CD14-positive monocyte (primary cell): Measurements from ENCODE around the gene CX3CL1. TPM values are rescaled to one million over a fixed set of nuclear protein-coding genes. Genes with fewer than 3 reads are reported as not detected.

ENCODE experiments used
- DNase-seq, 3 donors: peaks; one replicate each; pipeline ENCODE4 v3.0.0-alpha.2; 2011 to 2022
- H2AFZ ChIP-seq: 2 replicates; pipeline ENCODE4 v1.6.0; 2012; ENCODE audit warnings: mild to moderate bottlenecking, low read depth, low read length, inconsistent platforms; ENCODE audit not compliant: insufficient read depth, poor library complexity, severe bottlenecking
- H3K27ac ChIP-seq, 2 donors: 1 replicate in 1 of 2; 2 replicates in 1 of 2; pipeline ENCODE4 v1.5.1; 2012 to 2013; ENCODE audit warnings: low read length in 2 of 2, control low read depth in 1 of 2, inconsistent platforms in 1 of 2, low read depth in 1 of 2, mild to moderate bottlenecking in 1 of 2
- H3K27me3 ChIP-seq, 2 donors: one replicate each; pipeline versions ENCODE4 v1.6.0 to v1.6.1; 2011 to 2013; ENCODE audit warnings: low read length in 2 of 2; ENCODE audit not compliant: control insufficient read depth in 2 of 2, insufficient read depth in 2 of 2
- H3K36me3 ChIP-seq, 2 donors: replicated peaks in 1 of 2; 1 replicate in 1 of 2; 2 replicates in 1 of 2; pipeline versions ENCODE4 v1.5.1 to v1.6.1; 2012 to 2013; ENCODE audit warnings: low read length in 2 of 2, control low read depth in 1 of 2, inconsistent platforms in 1 of 2, mild to moderate bottlenecking in 1 of 2; ENCODE audit not compliant: insufficient read depth in 2 of 2, control insufficient read depth in 1 of 2
- H3K4me1 ChIP-seq, 2 donors: 1 replicate in 1 of 2; 2 replicates in 1 of 2; pipeline versions ENCODE4 v1.5.1 to v1.6.1; 2012 to 2013; ENCODE audit warnings: low read length in 2 of 2, control low read depth in 1 of 2, inconsistent platforms in 1 of 2, mild to moderate bottlenecking in 1 of 2, moderate library complexity in 1 of 2; ENCODE audit not compliant: insufficient read depth in 2 of 2, control insufficient read depth in 1 of 2
- H3K4me2 ChIP-seq: replicated peaks from 2 replicates; pipeline ENCODE3; 2012; ENCODE audit warnings: low read length, moderate library complexity, mild to moderate bottlenecking; ENCODE audit not compliant: poor library complexity, severe bottlenecking; ENCODE audit errors: extremely low read depth
- H3K4me3 ChIP-seq, 3 experiments: fragments of 200-600 bp in 1 of 3; sonication (generic) in 1 of 3; replicated peaks in 1 of 3; 1 replicate in 2 of 3; 2 replicates in 1 of 3; pipeline ENCODE4 v1.5.1; 2011 to 2013; ENCODE audit warnings: low read length in 3 of 3, mild to moderate bottlenecking in 3 of 3, control low read depth in 2 of 3, low read depth in 2 of 3, inconsistent platforms in 1 of 3, moderate library complexity in 1 of 3
- H3K79me2 ChIP-seq: 2 replicates; pipeline ENCODE4 v1.6.0; 2012; ENCODE audit warnings: mild to moderate bottlenecking, control low read depth, inconsistent platforms, low read length, moderate library complexity; ENCODE audit not compliant: insufficient read depth
- H3K9ac ChIP-seq: 2 replicates; pipeline ENCODE4 v1.6.0; 2017; ENCODE audit warnings: low read length, mild to moderate bottlenecking; ENCODE audit not compliant: insufficient read depth, poor library complexity, severe bottlenecking
- H3K9me3 ChIP-seq, 2 donors: replicated peaks in 1 of 2; 1 replicate in 1 of 2; 2 replicates in 1 of 2; pipeline versions ENCODE4 v1.5.1 to v1.6.1; 2012 to 2013; ENCODE audit warnings: low read length in 2 of 2, control low read depth in 1 of 2; ENCODE audit not compliant: control insufficient read depth in 1 of 2, insufficient read depth in 1 of 2
- H4K20me1 ChIP-seq: 2 replicates; pipeline ENCODE4 v1.6.0; 2012; ENCODE audit warnings: mild to moderate bottlenecking, low read length, control low read depth, moderate library complexity; ENCODE audit not compliant: insufficient read depth
- H3K27ac Mint-ChIP-seq, 7 donors: one replicate each; pipeline ENCODE4 v1.8.0; 2020; ENCODE audit warnings: mild to moderate bottlenecking in 7 of 7, mixed read lengths in 7 of 7, moderate library complexity in 6 of 7, inconsistent platforms in 2 of 7
- H3K27me3 Mint-ChIP-seq, 3 donors: one replicate each; pipeline ENCODE4 v1.8.0; 2021 to 2022; ENCODE audit warnings: low read depth in 3 of 3, mild to moderate bottlenecking in 3 of 3, mixed read lengths in 3 of 3, moderate library complexity in 3 of 3, inconsistent platforms in 1 of 3
- H3K36me3 Mint-ChIP-seq, 2 donors: one replicate each; pipeline ENCODE4 v1.8.0; 2020; ENCODE audit warnings: mixed read lengths in 2 of 2, inconsistent platforms in 1 of 2, mild to moderate bottlenecking in 1 of 2
- H3K4me1 Mint-ChIP-seq: one replicate; pipeline ENCODE4 v1.8.0; 2020; ENCODE audit warnings: mild to moderate bottlenecking, mixed read lengths
- H3K4me3 Mint-ChIP-seq, 2 donors: one replicate each; pipeline ENCODE4 v1.8.0; 2020; ENCODE audit warnings: mild to moderate bottlenecking in 2 of 2, mixed read lengths in 2 of 2, moderate library complexity in 1 of 2
- H3K9me3 Mint-ChIP-seq, 7 donors: one replicate each; pipeline ENCODE4 v1.8.0; 2020 to 2022; ENCODE audit warnings: mixed read lengths in 7 of 7, mild to moderate bottlenecking in 6 of 7, moderate library complexity in 6 of 7, inconsistent platforms in 2 of 7
- WGBS: methylation state at CpG from one replicate; pipeline ENCODE4 v1.1.5; 2013; ENCODE audit warnings: missing lambda C conversion rate; ENCODE audit not compliant: insufficient coverage; 5-methylcytosine and 5-hydroxymethylcytosine counted together
- intact Hi-C, 2 donors: fragments of 100-400 bp; cut with micrococcal nuclease; formaldehyde crosslinking; loops; one replicate each; pipeline versions ENCODE4 v1.15.0 to v1.15.1; 2023
- polyA plus RNA-seq, 3 donors: library from polyadenylated mRNA; depleted of rRNA in 1 of 3; unstranded in 2 of 3; stranded (reverse) in 1 of 3; fragments of 300-500 nt in 2 of 3; fragments of >200 nt in 1 of 3; fragmentation: Illumina TruSeq in 2 of 3; gene quantifications; 1 replicate in 2 of 3; 2 replicates in 1 of 3; pipeline ENCODE4 v1.2.3, GENCODE V29; 2012 to 2021
- TF ChIP-seq, protein P1 (sequence below): fragments of 200-600 bp; IDR thresholded peaks from one replicate; pipeline ENCODE4 v1.8.0; 2022; ENCODE audit warnings: antibody characterized with exemption, mild to moderate bottlenecking

CX3CL1 gene
- polyA plus RNA-seq, 3 donors, result not detected

DNA sequence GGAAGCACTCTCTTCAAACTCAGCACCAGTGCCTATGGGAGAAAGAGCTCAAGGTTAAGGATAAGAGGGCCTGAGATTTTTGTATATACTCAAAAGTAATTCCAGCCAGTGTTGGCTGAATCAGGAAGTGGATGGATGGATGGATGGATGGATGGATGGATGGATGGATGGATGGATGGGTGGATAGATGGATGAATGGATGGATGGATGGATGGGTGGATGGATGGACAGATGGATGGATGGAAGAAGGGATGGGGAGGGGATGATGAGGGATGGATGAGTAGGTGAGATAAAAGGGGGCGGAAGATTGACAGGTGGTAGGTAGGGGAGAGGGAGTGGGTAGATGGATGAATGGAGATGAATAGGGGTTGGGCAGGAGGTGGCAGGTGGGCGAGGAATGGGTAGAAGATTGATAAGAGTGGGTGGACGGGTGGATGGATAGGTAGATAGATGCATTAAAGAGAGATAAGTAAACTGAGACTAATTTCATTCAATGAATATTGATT lies 4.1 kb downstream of the CX3CL1 start:
- Histone ChIP-seq H3K36me3 (no peaks in the 10 kb centered on the region), H2AFZ (no peak overlapping the region), H4K20me1 (no peaks in the 10 kb centered on the region), H3K27ac (no peak overlapping the region), H3K9me3 (no peaks in the 10 kb centered on the region), H3K9ac (no peak overlapping the region), H3K4me3 (no peak overlapping the region), H3K79me2 (no peaks in the 10 kb centered on the region), H3K4me2 (no peak overlapping the region), H3K27me3 (no peaks in the 10 kb centered on the region), H3K4me1 (peaks cover 9 to 10% of the 10 kb centered on the region in 2 donors)
- peaks cover 11 to 21% (median 15%) of the 10 kb centered on the region in 3 donors for H3K27me3 Mint-ChIP-seq
- no peaks in the 10 kb centered on the region for H3K36me3 Mint-ChIP-seq
- TF ChIP-seq, protein P1, sequence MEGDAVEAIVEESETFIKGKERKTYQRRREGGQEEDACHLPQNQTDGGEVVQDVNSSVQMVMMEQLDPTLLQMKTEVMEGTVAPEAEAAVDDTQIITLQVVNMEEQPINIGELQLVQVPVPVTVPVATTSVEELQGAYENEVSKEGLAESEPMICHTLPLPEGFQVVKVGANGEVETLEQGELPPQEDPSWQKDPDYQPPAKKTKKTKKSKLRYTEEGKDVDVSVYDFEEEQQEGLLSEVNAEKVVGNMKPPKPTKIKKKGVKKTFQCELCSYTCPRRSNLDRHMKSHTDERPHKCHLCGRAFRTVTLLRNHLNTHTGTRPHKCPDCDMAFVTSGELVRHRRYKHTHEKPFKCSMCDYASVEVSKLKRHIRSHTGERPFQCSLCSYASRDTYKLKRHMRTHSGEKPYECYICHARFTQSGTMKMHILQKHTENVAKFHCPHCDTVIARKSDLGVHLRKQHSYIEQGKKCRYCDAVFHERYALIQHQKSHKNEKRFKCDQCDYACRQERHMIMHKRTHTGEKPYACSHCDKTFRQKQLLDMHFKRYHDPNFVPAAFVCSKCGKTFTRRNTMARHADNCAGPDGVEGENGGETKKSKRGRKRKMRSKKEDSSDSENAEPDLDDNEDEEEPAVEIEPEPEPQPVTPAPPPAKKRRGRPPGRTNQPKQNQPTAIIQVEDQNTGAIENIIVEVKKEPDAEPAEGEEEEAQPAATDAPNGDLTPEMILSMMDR, result no peak
- no peak overlapping the region for H3K27ac Mint-ChIP-seq
- 100% methylated on average over 3 of the region's 3 CpGs for WGBS
- H3K4me3 Mint-ChIP-seq, result no peak overlapping the region
- peaks cover 0 to 2% (median 0%) of the 10 kb centered on the region in 7 donors for H3K9me3 Mint-ChIP-seq
- H3K4me1 Mint-ChIP-seq, result peaks cover 14% of the 10 kb centered on the region
- DNase-seq, result no peak
- intact Hi-C loops, result no loop called here

DNA sequence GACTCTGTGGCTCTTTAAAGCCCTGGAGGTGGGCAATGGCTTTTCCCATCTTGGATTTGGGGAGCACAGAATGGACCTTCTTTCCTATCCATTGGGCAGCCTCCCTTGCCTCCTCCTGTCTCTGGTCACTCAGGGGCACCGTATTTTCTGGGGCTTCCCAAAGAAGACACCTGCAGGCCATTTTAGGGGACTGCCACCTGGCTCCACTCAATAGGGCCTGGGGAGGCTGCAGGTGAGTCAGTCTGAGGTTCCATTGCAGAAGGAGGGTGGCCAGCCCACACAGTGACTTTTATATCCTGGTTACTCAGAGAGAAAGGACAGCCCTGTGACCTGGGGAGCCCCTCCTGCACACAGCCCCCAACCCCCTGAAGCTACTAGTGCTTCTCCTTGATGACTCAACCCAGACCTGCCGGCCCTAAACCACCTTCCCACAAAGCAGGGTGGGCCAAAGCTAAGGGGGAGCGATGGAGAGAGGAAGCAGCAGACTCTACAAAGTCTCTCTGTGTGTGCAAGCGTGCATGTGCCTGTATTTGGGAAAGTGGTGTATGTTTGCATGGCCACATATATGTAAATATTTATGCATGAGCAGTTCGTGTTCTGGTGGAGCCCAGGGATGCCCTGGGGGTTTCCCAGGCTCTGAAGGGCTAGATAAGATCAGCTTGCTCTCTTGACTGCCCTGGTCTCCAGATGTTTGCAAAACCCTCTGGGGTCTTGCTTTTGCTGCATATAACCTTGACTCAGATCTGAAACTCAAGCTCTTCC lies 5.0 kb downstream of the CX3CL1 start:
- no peak overlapping the region for H3K27ac Mint-ChIP-seq
- TF ChIP-seq, protein P1, result no peak
- Histone ChIP-seq H4K20me1 (no peaks in the 10 kb centered on the region), H3K9me3 (no peaks in the 10 kb centered on the region), H3K9ac (no peak overlapping the region), H3K4me1 (peaks cover 9 to 11% of the 10 kb centered on the region in 2 donors), H3K27me3 (no peaks in the 10 kb centered on the region), H2AFZ (no peak overlapping the region), H3K79me2 (no peaks in the 10 kb centered on the region), H3K4me3 (no peak overlapping the region), H3K4me2 (no peak overlapping the region), H3K27ac (no peak overlapping the region), H3K36me3 (no peaks in the 10 kb centered on the region)
- H3K36me3 Mint-ChIP-seq, result no peaks in the 10 kb centered on the region
- DNase-seq, result no peak
- no peak overlapping the region for H3K4me3 Mint-ChIP-seq
- WGBS, result 44% methylated on average over 1 of the region's 5 CpGs
- peaks cover 0 to 2% (median 0%) of the 10 kb centered on the region in 7 donors for H3K9me3 Mint-ChIP-seq
- peaks cover 11 to 23% (median 15%) of the 10 kb centered on the region in 3 donors for H3K27me3 Mint-ChIP-seq
- peaks cover 16% of the 10 kb centered on the region for H3K4me1 Mint-ChIP-seq
- intact Hi-C loops, result no loop called here
